ENCODE results near the gene CHD9.

DNA sequence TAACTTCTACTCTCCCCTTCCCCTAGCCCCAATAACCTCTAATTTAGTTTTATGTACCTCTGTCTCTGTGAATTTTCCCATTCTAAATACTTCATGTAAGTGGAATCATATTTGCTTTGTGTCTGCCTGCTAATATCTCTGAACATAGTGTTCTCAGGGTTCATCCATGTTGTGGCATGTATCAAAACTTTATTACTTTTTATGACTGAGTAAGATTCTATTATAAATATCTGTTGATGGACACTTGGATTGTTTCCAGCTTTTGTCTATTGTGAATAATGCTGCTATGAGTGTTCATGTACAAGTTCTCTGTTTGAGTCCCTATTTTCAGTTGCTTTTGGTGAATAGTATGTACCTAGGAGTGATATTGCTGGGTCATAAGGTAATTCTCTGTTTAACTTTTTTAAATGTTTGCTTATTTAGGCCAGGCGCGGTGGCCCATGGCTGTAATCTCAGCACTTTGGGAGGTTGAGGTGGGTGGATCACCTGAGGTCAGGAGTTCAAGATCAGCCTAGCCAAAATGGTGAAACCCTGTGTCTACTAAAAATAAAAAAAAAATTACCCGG lies 92.8 kb downstream of the CHD9 start:
- TF ChIP-seq, protein P1, sequence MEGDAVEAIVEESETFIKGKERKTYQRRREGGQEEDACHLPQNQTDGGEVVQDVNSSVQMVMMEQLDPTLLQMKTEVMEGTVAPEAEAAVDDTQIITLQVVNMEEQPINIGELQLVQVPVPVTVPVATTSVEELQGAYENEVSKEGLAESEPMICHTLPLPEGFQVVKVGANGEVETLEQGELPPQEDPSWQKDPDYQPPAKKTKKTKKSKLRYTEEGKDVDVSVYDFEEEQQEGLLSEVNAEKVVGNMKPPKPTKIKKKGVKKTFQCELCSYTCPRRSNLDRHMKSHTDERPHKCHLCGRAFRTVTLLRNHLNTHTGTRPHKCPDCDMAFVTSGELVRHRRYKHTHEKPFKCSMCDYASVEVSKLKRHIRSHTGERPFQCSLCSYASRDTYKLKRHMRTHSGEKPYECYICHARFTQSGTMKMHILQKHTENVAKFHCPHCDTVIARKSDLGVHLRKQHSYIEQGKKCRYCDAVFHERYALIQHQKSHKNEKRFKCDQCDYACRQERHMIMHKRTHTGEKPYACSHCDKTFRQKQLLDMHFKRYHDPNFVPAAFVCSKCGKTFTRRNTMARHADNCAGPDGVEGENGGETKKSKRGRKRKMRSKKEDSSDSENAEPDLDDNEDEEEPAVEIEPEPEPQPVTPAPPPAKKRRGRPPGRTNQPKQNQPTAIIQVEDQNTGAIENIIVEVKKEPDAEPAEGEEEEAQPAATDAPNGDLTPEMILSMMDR (IDR thresholded peaks at IDR 0.05; ENCODE audit: low read depth, low read length, missing input control) = no peak
- no peak for TF ChIP-seq TAF1 (conservative IDR thresholded peaks at IDR 0.05)
- no peak for TF ChIP-seq YY1 (IDR thresholded peaks at IDR 0.05)
- TF ChIP-seq, protein P2, sequence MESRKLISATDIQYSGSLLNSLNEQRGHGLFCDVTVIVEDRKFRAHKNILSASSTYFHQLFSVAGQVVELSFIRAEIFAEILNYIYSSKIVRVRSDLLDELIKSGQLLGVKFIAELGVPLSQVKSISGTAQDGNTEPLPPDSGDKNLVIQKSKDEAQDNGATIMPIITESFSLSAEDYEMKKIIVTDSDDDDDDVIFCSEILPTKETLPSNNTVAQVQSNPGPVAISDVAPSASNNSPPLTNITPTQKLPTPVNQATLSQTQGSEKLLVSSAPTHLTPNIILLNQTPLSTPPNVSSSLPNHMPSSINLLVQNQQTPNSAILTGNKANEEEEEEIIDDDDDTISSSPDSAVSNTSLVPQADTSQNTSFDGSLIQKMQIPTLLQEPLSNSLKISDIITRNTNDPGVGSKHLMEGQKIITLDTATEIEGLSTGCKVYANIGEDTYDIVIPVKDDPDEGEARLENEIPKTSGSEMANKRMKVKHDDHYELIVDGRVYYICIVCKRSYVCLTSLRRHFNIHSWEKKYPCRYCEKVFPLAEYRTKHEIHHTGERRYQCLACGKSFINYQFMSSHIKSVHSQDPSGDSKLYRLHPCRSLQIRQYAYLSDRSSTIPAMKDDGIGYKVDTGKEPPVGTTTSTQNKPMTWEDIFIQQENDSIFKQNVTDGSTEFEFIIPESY (IDR thresholded peaks at IDR 0.05) = no peak
- TF ChIP-seq, protein P3, sequence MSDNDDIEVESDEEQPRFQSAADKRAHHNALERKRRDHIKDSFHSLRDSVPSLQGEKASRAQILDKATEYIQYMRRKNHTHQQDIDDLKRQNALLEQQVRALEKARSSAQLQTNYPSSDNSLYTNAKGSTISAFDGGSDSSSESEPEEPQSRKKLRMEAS (IDR thresholded peaks at IDR 0.05) = no peak
- no peak for TF ChIP-seq FOXA1 (IDR thresholded peaks at IDR 0.05)
- no peak for TF ChIP-seq JUND (IDR thresholded peaks at IDR 0.05)
- TF ChIP-seq RAD21 (IDR thresholded peaks at IDR 0.05) = no peak
- TF ChIP-seq, protein P4, sequence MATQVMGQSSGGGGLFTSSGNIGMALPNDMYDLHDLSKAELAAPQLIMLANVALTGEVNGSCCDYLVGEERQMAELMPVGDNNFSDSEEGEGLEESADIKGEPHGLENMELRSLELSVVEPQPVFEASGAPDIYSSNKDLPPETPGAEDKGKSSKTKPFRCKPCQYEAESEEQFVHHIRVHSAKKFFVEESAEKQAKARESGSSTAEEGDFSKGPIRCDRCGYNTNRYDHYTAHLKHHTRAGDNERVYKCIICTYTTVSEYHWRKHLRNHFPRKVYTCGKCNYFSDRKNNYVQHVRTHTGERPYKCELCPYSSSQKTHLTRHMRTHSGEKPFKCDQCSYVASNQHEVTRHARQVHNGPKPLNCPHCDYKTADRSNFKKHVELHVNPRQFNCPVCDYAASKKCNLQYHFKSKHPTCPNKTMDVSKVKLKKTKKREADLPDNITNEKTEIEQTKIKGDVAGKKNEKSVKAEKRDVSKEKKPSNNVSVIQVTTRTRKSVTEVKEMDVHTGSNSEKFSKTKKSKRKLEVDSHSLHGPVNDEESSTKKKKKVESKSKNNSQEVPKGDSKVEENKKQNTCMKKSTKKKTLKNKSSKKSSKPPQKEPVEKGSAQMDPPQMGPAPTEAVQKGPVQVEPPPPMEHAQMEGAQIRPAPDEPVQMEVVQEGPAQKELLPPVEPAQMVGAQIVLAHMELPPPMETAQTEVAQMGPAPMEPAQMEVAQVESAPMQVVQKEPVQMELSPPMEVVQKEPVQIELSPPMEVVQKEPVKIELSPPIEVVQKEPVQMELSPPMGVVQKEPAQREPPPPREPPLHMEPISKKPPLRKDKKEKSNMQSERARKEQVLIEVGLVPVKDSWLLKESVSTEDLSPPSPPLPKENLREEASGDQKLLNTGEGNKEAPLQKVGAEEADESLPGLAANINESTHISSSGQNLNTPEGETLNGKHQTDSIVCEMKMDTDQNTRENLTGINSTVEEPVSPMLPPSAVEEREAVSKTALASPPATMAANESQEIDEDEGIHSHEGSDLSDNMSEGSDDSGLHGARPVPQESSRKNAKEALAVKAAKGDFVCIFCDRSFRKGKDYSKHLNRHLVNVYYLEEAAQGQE (IDR thresholded peaks at IDR 0.05) = no peak
- TF ChIP-seq GABPA (IDR thresholded peaks at IDR 0.05 in 1 of 2, conservative IDR thresholded peaks at IDR 0.05 in 1 of 2) = no peak
- TF ChIP-seq, protein P5, sequence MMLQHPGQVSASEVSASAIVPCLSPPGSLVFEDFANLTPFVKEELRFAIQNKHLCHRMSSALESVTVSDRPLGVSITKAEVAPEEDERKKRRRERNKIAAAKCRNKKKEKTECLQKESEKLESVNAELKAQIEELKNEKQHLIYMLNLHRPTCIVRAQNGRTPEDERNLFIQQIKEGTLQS (IDR thresholded peaks at IDR 0.05) = no peak
- TF ChIP-seq NR2F2 (IDR thresholded peaks at IDR 0.05) = no peak
- TF ChIP-seq SP1 (IDR thresholded peaks at IDR 0.05) = no peak
- TF ChIP-seq RXRA (IDR thresholded peaks at IDR 0.05) = peak in 1 of 2 donors; percentile 43

Data from liver (tissue), 3 donors.